GM23338 (cell line): ENCODE measurements around the gene PSORS1C1.

Experiments used
- CTCF ChIP-seq, 2 experiments: fragments of 200-600 bp in 1 of 2; sonication (generic) in 1 of 2; conservative IDR thresholded peaks; 2 replicates each; pipeline versions ENCODE4 v1.5.1 to v1.6.1; 2016 to 2017; ENCODE audit warnings: antibody characterized with exemption in 2 of 2, low read depth in 2 of 2, mild to moderate bottlenecking in 2 of 2, moderate library complexity in 1 of 2
- ETS1 ChIP-seq: IDR thresholded peaks from 2 replicates; pipeline ENCODE4 v1.6.1; 2016; ENCODE audit warnings: antibody characterized with exemption
- EZH2 ChIP-seq: fragments of 200-600 bp; sonication (generic); IDR thresholded peaks from one replicate; pipeline ENCODE4 v1.8.0; 2017; ENCODE audit warnings: antibody characterized with exemption, mild to moderate bottlenecking, low read depth; ENCODE audit not compliant: unreplicated experiment
- EZH2phosphoT487 ChIP-seq: fragments of 200-600 bp; sonication (generic); IDR thresholded peaks from one replicate; pipeline ENCODE4 v1.8.1; 2018; ENCODE audit warnings: antibody characterized with exemption; ENCODE audit not compliant: unreplicated experiment
- JUNB ChIP-seq: IDR thresholded peaks from one replicate; pipeline ENCODE4 v1.6.1; 2016; ENCODE audit warnings: antibody characterized with exemption; ENCODE audit not compliant: unreplicated experiment
- POLR2AphosphoS5 ChIP-seq: IDR thresholded peaks from 2 replicates; pipeline ENCODE4 v1.6.1; 2016; ENCODE audit warnings: antibody characterized with exemption, low read depth
- STAT1 ChIP-seq: IDR thresholded peaks from one replicate; pipeline ENCODE4 v1.6.1; 2016; ENCODE audit warnings: antibody characterized with exemption; ENCODE audit not compliant: unreplicated experiment
- ZNF114 ChIP-seq: fragments of 250-450 bp; sonication (Bioruptor Pico); IDR thresholded peaks from 2 replicates; pipeline ENCODE4 v1.5.0; 2020; ENCODE audit warnings: mild to moderate bottlenecking, moderate library complexity
- ZNF462 ChIP-seq: fragments of 250-450 bp; sonication (Bioruptor Pico); IDR thresholded peaks from 2 replicates; pipeline ENCODE4 v1.5.0; 2020; ENCODE audit warnings: mild to moderate bottlenecking, moderate library complexity
- TF ChIP-seq, protein P1 (sequence below): IDR thresholded peaks from one replicate; pipeline ENCODE4 v1.6.1; 2018; ENCODE audit warnings: antibody characterized with exemption; ENCODE audit not compliant: unreplicated experiment

- TF ChIP-seq CTCF (conservative IDR thresholded peaks at IDR 0.05; ENCODE audit: low read depth in 2 of 2) (no peak), ETS1 (no peak), ZNF462 (no peak), POLR2AphosphoS5 (no peak), EZH2phosphoT487 (no peak), ZNF114 (no peak), STAT1 (no peak), JUNB (no peak), EZH2 (no peak)
- TF ChIP-seq, protein P1, sequence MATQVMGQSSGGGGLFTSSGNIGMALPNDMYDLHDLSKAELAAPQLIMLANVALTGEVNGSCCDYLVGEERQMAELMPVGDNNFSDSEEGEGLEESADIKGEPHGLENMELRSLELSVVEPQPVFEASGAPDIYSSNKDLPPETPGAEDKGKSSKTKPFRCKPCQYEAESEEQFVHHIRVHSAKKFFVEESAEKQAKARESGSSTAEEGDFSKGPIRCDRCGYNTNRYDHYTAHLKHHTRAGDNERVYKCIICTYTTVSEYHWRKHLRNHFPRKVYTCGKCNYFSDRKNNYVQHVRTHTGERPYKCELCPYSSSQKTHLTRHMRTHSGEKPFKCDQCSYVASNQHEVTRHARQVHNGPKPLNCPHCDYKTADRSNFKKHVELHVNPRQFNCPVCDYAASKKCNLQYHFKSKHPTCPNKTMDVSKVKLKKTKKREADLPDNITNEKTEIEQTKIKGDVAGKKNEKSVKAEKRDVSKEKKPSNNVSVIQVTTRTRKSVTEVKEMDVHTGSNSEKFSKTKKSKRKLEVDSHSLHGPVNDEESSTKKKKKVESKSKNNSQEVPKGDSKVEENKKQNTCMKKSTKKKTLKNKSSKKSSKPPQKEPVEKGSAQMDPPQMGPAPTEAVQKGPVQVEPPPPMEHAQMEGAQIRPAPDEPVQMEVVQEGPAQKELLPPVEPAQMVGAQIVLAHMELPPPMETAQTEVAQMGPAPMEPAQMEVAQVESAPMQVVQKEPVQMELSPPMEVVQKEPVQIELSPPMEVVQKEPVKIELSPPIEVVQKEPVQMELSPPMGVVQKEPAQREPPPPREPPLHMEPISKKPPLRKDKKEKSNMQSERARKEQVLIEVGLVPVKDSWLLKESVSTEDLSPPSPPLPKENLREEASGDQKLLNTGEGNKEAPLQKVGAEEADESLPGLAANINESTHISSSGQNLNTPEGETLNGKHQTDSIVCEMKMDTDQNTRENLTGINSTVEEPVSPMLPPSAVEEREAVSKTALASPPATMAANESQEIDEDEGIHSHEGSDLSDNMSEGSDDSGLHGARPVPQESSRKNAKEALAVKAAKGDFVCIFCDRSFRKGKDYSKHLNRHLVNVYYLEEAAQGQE = no peak
These were observed 51.4 kb downstream of the PSORS1C1 start for GRCh38 chr6:31165986-31166385.
